HG03064 (cell line): ENCODE data around the gene UST.
"Not testable (repeated sequence)": the region's sequence is repeated elsewhere in the genome, so short reads cannot be mapped to it uniquely, and the experiment has no call there.

Experiments
- ATAC-seq: cut with Tn5 transposase; IDR thresholded peaks from one replicate; pipeline ENCODE4 v1.9.1; 2021; ENCODE audit warnings: low read depth; ENCODE audit not compliant: unreplicated experiment

The UST gene

DNA sequence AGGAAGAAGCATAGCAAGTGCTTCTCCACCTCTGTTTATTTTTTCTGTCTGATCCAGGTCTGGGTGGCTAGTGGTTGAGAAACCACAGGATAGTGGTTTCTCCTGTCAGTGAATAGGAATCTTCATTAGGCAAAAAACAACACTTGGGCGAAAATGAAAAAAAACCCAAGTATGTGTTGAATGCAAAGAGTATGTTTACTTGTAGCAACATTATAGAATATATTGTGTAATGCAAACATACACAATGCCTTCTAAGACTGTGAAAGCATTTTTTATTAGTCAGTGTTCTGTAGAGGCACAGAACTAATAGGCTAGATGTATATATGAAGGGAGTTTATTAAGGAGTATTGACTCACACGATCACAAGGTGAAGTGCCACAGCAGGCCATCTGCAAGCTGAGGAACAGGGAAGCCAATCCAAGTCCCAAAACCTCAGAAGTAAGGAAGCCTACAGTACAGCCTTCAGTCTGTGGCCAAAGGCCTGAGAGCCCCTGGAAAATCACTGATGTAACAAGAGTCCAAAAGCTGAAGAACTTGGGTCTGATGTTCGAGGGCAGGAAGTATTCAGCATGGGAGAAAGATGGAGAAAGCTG is 111.1 kb downstream of the UST start:
- no peak for ATAC-seq

DNA sequence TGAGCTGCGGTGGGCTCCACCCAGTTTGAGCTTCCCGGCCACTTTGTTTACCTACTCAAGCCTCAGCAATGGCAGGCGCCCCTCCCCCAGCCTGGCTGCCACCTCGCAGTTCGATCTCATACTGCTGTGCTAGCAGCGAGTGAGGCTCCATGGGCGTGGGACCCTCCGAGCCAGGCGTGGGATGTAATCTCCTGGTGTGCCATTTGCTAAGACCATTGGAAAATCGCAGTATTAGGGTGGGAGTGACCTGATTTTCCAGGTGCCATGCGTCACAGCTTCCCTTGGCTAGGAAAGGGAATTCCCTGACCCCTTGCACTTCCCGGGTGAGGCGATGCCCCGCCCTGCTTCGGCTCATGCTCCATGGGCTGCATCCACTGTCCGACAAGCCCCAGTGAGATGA is 117.3 kb downstream of the UST start:
- ATAC-seq = not testable (repeated sequence)

DNA sequence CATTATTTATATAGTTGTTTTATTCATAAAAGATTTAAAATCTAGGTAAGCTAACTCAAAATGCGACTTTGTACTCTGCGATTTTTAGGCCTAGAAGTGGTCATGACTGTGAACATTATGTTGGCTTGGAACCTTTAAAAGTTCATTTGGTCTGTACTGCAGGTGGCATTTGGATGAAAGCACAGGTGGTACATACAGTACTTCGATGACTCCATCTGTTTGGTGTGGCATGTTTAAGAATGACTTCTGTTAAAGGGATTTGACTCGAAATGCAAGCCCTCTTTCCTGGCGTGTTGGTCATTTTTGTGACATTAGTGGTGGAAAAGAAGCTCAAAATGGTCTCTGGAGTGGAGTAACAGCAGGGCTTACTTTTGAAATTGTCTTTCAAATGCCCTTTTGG is 118.1 kb downstream of the UST start:
- ATAC-seq = no peak

DNA sequence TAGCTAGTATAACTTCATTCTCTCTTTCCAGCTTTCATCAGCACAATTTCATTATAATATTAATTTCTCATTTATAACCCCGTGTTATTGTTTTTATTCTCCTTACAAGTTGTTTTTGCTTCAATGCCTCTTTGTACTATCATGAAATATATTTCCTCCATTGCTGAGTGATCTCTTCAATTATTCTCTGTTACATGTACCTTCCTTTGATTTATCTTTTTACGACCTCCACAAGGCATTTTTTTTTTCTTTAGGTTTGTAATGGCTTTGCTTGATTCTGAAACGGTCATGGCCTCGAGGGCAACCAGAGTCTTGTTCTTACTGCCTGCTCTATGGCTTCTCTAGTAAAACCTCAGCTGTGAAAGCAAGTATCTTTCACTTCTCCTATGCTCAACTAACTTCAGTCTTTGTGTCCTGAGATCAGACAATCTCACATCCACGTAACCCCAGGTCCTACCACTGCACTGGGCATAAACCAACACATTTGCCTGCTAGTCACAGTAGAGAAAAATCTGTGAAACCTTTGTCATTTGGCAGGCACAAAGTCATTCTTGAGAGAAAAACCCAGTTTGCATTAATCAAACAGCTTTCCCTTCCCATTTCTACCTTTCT is 119.9 kb downstream of the UST start:
- peak; percentile 99 for ATAC-seq

DNA sequence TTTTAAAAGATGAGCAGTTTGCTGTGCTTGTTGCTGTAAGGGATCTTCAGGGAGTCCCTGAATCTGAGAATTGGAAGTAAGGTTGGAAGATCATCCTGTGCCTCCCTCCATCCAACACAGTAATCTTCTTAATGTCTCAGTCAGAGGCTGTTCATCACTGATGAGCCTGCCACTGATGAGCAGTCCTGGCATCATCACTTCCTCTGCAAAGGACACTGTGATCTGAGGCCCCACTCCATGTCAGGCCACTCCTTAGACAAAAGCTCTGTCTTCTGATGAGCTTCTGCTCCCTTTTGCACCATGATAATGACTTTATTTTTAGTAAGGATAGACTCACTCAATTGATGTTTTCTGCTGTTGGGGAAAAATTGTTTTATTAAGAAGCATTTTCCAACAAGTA is 121.0 kb downstream of the UST start:
- no peak for ATAC-seq

DNA sequence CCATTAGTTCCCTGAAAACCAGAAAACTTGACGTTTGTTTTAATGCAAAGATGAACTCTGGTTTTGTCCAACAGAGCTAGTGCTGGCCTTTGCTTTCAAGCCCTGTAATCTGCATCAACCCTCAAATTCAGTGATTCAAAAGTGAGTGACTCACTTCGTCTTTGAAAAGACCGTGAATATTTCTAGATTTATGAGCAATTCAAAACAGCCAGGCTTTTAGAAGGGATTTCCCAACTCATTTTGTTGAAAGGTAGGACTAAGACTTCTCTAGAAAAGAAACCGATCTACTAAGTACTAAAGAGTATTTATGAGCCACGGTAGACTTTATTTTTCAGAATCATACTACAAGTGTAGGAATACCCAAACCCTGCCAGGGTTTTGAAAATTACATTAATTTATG is 121.5 kb downstream of the UST start:
- no peak for ATAC-seq

DNA sequence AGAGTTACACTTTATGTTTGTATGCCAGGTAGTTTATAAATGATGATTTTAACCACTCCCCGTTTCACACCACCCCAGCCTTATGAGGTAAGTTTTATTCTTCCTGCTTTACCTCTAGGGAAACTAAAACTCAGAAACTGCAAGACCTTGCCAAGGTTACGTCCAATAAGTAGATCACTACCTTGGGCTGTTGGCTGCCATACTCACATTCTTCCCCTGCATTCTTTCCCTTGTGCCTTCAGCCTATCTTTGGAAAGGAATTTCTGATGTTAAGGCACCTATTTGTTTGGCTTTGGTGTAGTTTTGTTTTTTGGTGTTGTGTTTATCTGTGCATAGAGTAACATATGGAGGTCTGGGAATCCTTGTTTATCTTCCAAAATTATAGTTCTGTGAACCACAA is 122.1 kb downstream of the UST start:
- ATAC-seq = no peak

DNA sequence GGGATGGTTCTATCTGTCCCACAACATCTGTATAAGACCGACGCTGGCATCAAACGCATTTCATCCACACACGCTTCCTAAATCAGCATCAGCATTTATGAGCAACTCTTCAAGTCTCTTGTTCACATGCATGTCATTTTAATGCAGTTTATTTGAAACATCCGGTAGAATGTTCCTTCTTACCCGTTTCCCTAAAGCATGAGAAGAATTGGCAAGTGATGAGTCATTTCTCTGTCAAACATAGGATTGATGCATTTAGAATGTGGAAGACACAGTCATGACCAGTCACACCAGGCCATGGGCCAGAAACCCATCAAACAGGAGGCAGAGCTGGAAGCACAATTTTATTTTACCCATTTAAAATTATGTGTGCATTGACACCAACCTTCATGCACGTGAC is 122.8 kb downstream of the UST start:
- ATAC-seq = no peak

DNA sequence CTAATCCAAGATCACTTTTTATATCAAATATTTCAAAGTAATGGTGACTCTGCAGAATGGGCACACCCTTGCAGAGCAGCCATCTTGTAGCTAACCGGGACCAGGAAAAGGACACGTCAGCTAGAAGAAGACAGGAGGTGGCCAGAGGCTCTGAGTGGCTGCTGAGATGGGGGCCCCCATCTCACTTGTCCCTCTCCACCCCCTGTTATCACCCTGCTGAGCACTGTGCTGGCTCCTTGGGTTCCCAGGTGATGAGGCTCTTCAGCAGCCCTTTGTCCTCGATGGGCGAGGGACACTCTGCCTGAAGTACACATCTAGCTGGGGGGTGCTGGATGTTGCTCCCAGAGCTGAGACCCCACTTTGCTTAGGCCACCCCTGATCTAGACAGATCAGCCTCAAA is 126.3 kb downstream of the UST start:
- no peak for ATAC-seq

DNA sequence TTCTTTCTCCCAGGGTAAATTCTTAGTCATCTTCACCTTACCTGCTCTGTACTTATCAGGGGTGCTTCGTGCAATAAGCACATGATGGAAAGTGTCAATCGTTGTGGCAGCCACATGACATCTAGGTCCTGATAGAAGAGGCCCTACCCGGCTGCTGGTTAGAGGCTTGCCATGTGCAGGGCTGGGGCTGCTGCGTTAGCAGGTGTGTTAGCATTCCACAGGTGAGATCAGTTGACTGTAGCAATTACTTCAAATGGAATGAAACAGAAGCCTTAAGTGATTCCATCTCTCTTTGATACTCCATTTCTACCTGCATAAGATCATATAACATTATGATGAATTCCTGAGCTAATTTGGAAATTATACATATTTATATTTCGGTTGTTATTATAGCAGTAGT is 127.0 kb downstream of the UST start:
- no peak for ATAC-seq

DNA sequence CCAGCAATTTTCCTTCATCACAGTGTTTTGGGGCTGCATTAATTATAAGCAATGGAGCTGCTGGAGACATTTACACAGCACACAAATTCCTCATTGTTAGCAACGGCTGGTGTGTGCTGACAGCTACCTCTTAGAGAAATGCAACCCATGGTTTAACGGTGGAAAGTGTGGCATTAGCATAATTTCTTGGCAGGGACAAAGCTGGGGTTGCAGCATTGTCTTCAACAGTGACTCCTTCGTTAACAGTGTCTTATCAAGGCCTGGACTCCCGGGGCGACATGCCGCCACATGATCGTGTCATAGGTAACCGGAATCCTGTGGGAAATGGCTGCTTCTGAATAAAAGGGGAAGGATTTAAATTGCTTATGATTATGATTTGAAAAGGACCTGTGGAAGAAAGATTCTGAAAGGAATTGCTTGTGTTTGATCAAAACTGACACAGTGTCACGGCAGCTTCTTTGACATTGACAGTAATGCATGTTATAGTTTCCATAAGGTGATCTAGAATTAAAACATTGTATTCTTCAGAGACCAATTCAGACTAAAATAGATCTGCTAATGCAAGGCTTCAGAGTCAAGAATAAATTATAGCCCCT is 128.0 kb downstream of the UST start:
- ATAC-seq = no peak

DNA sequence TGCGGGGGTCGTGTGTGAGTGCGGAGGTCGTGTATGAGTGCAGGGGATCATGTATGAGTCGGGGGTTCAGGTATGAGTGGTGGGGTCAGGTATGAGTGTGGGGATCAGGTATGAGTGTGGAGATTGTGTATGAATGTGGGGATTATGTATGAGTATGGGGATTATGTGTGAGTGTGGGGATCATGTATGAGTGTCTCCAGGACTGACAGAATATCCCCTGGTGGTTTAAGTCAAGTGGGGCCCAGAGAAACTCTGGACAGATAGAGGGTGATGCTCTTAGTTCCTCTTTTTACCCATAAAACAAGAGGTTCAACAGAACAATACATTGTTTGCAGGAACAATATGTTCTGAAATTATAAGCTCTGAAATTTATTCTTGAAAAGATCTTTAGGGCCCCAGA is 131.9 kb downstream of the UST start:
- ATAC-seq = no peak

DNA sequence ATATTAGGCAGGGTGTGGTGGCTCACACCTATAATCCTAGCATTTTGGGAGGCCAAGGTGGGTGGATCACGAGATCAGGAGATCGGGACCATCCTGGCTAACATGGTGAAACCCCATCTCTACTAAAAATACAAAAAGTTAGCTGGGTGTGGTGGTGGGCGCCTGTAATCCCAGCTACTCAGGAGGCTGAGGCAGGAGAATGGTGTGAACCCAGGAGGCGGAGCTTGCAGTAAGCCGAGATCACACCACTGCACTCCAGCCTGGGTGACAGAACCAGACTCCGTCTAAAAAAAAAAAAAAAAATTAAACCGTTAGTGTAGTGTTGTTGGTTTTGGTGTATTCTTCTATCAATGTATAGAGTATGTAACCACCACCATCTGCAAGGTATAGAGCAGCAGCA is 133.9 kb downstream of the UST start:
- not testable (repeated sequence) for ATAC-seq

DNA sequence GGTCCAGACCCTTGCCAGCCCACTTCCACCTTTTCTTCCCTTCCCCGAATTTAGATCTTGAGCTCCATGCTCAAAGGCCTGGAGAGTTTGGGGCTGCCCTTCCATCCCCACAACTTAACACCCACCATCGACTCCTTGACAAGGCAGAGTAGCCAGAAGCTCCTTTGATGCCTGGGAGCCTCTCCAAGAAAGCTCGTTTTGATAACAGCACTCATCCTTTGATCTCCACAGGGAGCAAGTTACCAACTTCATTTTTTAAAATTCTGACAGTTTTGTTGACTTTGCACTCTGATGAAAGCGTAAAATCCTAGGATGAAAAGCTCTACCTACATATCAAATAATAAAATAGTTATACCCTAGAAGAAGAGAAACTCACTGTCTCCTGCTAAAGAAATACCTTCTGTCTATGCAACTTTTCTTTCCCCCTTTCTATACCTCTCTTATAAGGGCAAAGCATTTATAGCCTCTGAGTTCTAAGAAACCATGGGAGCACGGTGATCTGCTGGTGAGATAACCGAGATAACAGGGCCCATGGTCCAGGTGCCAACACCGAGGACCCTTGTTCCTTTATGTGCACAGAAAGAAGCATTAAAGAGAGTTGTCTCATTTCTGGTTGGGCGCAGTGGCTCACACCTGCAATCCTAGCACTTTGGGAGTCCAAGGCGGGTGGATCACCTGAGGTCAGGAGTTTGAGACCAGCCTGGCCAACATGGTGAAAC is 134.9 kb downstream of the UST start:
- ATAC-seq = no peak

DNA sequence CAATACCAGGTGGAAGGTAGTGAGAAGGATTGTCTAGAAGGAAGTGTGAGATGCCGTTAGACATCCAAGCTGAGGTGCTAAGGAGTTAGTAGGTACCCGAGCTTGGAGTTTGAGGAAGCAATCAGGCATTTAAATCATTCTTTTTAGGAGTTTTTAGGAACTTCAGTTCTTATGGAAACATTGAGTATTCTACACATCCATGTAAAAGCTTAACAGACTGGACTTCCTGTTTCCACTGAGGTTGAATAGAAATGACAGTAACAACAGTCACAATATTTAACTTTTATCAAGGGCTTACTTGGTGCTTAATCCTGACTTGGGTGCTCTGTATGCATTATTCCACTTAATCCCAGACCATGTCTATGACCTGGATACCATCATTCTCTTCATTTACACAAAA is 136.4 kb downstream of the UST start:
- no peak for ATAC-seq

DNA sequence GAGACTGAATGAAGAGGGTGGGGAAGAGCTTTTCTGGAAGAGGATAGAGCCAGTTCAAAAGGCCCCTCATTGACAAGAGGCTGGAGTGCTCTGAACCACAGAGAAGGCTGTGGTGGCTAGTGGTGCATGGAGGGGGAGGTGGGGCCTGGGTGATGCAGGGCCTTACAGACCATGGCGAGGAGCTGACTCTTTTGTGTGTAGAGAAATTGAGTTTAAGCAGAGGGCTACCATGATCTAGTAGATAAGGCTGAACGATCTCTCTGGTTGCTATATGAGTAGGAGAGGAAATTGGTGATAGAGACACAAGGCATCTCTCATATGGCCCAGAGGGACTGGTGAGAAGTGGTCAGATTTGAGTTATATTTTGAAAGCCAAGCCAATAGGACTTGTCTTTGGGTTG is 137.6 kb downstream of the UST start:
- peak; percentile 49 for ATAC-seq

DNA sequence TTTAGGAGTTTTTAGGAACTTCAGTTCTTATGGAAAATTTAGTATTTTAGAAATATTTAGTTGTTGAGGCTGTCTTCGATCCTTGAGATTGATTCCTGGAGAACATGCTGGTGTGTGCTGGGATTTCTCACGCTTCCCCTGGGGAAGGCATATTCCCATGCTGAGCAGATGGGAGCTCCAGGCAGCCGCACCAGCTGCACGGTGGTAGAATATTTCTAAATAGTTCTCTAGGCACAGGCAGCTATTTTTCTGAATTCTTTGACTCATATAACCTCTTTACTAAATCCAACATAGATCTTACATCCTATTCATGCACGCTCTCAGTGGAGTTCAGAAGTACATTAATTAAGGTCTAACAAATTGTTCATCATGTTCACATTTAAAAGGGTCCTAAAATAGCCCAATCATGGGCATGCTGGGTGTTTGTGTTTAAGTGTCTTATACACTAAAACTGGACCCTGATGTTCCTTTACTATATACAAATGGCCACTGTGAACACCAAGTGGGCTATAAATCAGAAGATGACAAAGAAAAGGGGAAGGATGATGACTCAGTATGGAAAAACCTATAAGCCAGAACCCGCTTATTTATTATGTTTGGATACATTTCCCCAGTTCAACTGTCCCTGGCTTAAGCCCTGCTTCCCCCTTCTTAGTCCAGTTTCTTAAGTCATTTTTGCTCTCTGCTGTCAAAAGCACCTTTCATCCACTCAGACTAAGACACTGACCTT is 138.5 kb downstream of the UST start:
- no peak for ATAC-seq

DNA sequence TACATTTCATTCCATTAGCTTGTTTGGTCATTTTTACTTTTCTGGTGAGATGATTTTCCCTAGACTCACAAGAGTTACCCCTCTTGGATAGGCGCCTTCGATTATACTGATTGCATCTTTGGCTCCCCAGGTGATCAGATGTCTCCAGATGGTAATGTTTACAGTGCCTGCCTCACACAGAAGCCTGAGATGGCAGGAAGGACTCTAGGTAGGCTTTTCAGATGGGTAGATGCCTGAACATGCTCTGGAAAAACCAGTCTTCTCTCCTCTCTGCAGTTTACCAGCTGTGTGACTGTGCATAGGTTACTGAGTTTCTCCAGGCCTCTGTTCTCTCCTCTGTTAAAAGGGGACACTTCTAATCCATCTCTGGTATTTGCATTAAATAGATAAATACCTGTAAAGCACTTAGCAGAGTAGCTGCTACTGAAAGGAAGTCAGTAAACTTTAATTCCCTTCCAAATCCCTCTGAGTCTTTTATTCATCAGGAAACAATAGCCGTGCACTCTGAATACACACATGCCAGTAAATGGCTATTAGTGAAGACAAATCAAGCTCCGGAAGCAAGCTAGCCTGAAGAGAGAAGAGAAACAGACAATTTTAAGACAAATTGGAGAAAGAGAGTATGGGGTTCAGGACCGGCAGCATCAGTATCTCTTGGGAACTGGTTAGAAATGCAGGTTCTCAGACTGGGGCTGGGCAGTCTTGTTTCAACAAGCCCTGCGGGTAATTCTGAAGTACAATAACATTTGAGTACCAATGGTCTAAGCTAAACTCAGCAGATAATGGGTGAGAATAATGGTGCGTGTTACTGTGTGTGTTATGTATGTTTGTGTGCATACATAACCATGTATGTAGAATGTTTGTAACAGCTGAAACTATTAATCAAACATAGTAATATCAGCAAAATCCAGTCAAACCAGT is 139.4 kb downstream of the UST start:
- ATAC-seq = no peak

DNA sequence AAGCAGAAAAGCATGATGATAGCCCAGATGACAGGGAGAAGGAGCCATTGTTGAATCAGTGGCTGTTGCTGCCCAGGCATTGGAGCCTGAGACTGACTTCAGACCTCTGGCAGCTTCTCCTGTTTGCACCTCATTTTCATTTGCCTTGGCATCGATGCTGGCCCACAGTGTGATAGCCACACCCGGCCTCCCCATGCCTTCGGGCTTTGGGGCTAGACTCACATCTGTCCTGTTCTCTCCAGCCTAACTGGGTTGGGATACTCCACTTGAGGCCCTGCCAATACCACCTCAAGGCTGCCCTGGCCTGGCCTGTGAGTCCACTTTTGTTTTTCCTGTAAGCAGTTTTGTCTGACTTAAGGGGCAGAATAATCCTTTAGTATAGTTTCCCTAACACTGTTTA is 140.4 kb downstream of the UST start:
- no peak for ATAC-seq

DNA sequence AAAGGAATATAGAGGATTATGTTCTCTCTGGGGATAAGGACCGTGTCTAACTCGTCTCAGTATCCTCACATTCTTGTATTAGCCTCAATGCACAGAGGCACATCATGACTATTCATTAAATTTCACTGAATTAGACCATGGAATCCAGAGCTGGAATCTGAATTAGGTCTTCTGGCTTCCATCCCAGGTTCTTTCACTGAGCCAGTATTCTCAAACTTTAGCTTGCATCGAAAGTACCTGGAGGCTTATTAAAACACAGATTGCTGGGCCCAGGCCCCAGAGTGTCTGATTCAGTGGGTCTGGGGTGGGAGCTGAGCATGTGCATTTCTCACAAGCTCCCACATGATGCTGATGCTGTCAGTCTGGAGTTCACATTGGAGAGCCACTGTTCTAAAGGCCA is 142.0 kb downstream of the UST start:
- ATAC-seq = no peak
